ENCODE measurements around the gene GPR21. TPM values are rescaled to one million over a fixed set of nuclear protein-coding genes. Genes with fewer than 3 reads are reported as not detected.

The GPR21 gene
- total and polyA plus RNA-seq, 12 donors, result 0.14 to 1.7 (median 0.61) TPM; not detected in 3

DNA sequence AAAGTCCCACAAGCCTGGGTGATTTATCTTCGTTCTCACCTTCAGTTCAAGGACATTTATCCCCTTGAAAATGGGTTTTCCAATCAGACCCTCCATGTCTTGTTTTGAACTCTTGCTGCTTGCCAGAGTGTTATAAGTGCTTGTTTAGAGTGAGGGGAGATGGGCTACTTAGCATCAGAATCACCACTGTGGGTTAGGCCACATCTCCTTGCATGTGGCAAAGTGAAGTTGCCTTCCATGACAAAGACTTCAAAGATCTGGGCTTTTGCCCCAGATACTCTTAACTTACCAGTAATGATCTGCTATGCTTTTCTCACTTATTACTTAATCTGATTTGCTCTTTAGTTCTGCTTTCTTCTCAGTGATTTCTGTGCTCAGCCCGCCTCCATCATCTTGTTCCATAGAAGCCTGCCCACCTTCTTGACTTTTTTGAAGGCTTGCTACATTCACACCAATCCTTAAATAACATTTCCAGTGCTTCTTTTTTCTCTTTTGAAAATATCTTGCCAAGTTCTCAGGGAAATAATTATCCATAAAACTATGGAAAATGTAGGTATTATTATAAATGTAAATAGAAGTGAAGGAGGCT, 39.0 kb downstream of the GPR21 start:
- no peaks in the 10 kb centered on the region for H3K27me3 ChIP-seq
- no peaks in the 10 kb centered on the region for H3K9me3 ChIP-seq (replicated peaks in 1 of 3)
- H3K27ac ChIP-seq, result no peak overlapping the region
- H3K36me3 ChIP-seq (replicated peaks in 1 of 2), result peaks cover 0 to 7% of the 10 kb centered on the region in 2 donors
- DNase-seq, result no peak
- peaks cover 0 to 11% of the 10 kb centered on the region in 2 donors for H3K4me1 ChIP-seq (replicated peaks in 1 of 2)
- no peak for TF ChIP-seq POLR2A (IDR thresholded peaks at IDR 0.05)
- TF ChIP-seq CTCF (IDR thresholded peaks at IDR 0.05), result no peak
- no peak overlapping the region for H3K4me3 ChIP-seq
- WGBS, 4 donors, result 79 to 99% (median 92%) methylated on average over 2 of the region's 2 CpGs
- intact Hi-C loops (cut with DNase I), result no loop called here

DNA sequence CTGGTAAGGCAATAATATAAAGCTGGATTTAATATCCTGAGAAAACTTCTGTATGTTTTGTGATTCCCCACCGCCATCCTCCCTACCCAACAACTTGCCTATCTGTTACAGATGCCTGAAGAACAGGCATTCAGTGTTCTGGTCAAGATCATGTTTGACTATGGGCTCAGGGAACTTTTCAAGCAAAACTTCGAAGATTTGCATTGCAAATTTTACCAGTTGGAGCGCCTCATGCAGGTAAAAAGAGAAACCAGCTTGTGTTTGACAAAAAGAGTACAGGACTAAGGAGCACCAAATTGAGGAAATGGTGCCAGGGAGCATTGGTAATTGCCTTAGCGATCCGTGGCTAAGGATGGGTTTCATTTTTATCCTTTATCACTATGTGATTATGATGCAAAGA, 40.0 kb downstream of the GPR21 start:
- H3K27ac ChIP-seq, result peak overlapping the region in 1 of 5 donors; percentile 14
- no peak for TF ChIP-seq POLR2A (IDR thresholded peaks at IDR 0.05)
- TF ChIP-seq CTCF (IDR thresholded peaks at IDR 0.05), result no peak
- H3K27me3 ChIP-seq, result no peaks in the 10 kb centered on the region
- H3K4me1 ChIP-seq (replicated peaks in 1 of 2), result peaks cover 0 to 11% of the 10 kb centered on the region in 2 donors
- intact Hi-C loops (cut with DNase I), result no loop called here
- H3K9me3 ChIP-seq (replicated peaks in 1 of 3), result no peaks in the 10 kb centered on the region
- DNase-seq, result no peak
- 81 to 87% (median 84%) methylated on average over 5 of the region's 5 CpGs for WGBS, 4 donors
- H3K4me3 ChIP-seq, result no peak overlapping the region
- peaks cover 0 to 4% of the 10 kb centered on the region in 2 donors for H3K36me3 ChIP-seq (replicated peaks in 1 of 2)

GRCh38 chr9:123073991-123074422, 40.5 kb downstream of the GPR21 start:
- no peak overlapping the region for H3K27ac ChIP-seq
- WGBS, 4 donors, result 81 to 95% (median 83%) methylated on average over 1 of the region's 1 CpG
- H3K4me3 ChIP-seq, result no peak overlapping the region
- DNase-seq, result no peak
- peaks cover 0 to 5% of the 10 kb centered on the region in 2 donors for H3K36me3 ChIP-seq (replicated peaks in 1 of 2)
- intact Hi-C loops (cut with DNase I), result no loop called here
- peaks cover 0 to 11% of the 10 kb centered on the region in 2 donors for H3K4me1 ChIP-seq (replicated peaks in 1 of 2)
- no peaks in the 10 kb centered on the region for H3K9me3 ChIP-seq (replicated peaks in 1 of 3)
- TF ChIP-seq POLR2A (IDR thresholded peaks at IDR 0.05) (no peak), CTCF (IDR thresholded peaks at IDR 0.05) (no peak)
- no peaks in the 10 kb centered on the region for H3K27me3 ChIP-seq

- no peaks in the 10 kb centered on the region for H3K9me3 ChIP-seq (replicated peaks in 1 of 3)
- H3K36me3 ChIP-seq (replicated peaks in 1 of 2), result peaks cover 0 to 11% of the 10 kb centered on the region in 2 donors
- no peak overlapping the region for H3K4me3 ChIP-seq
- 80 to 94% (median 90%) methylated on average over 3 of the region's 3 CpGs for WGBS, 4 donors
- no peak overlapping the region for H3K27ac ChIP-seq
- H3K27me3 ChIP-seq, result no peaks in the 10 kb centered on the region
- no peak for DNase-seq
- H3K4me1 ChIP-seq (replicated peaks in 1 of 2), result peaks cover 0 to 11% of the 10 kb centered on the region in 2 donors
- intact Hi-C loops (cut with DNase I), result no loop called here
- TF ChIP-seq POLR2A (IDR thresholded peaks at IDR 0.05), result no peak
- TF ChIP-seq CTCF (IDR thresholded peaks at IDR 0.05), result no peak
These were observed 41.2 kb downstream of the GPR21 start for GRCh38 chr9:123074628-123075027.
